A549 treated with ZK216348 at 1 μM for 4 hours (cell line): ENCODE results near the gene ATF6B. TPM values are rescaled to one million over a fixed set of nuclear protein-coding genes. Genes with fewer than 3 reads are reported as not detected.

Experiments used
- total RNA-seq: library from RNA; stranded (reverse); fragments of 200-300 nt; extraction: Qiagen RNA extraction; gene quantifications from 5 replicates; pipeline ENCODE4 v1.2.3, GENCODE V29; 2022; ENCODE audit warnings: low read depth

ATF6B gene
- total RNA-seq: 21.0 to 37.0 TPM (median 35.3 TPM) in 5 replicates

DNA sequence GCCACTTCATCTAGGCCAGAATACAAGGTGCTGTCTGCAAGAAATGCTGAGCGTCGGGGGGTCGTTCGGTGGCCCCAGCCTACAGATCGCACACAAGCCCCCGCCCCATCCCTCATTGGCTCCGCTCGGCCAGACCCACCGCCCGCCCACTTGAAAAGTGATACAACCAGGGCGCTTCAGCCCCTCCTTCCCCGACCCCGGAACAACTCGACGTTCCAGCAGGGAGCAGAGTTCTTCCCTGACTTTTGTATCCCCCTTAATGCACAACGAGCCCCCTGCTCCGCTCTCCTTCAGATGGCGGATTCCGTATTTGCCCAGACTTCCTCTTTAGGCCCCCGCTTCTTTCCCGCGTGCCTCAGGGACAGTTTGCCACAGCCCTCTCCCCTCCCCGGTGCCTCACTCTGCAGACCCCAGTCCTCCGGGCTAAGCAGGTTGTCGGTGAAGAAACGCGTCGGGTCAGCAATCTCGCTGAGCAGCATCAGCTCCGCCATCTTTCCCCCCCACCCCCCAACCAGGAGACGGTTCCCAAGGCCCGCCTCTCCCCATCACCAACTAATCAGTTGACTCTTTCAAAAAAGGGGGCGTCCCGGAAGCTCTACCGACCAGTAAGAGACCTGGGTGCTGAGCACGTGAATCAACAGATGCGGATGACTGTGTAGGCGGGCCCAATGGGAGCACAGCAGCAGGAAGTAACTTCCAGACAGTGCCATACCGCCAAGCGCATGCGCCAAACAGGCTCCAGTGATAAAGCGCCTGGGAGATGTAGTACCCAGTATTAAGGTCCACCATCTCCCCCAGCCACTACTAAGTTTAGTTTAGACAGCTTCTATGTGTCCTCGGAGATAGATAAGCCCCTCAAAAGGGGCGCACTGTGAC is at the start of gene ATF6B:
Gene ATF6B (minus strand): TSS at position 530 of the 876 bp plus-strand sequence. CDS start 39 bp downstream, at position 491.

DNA sequence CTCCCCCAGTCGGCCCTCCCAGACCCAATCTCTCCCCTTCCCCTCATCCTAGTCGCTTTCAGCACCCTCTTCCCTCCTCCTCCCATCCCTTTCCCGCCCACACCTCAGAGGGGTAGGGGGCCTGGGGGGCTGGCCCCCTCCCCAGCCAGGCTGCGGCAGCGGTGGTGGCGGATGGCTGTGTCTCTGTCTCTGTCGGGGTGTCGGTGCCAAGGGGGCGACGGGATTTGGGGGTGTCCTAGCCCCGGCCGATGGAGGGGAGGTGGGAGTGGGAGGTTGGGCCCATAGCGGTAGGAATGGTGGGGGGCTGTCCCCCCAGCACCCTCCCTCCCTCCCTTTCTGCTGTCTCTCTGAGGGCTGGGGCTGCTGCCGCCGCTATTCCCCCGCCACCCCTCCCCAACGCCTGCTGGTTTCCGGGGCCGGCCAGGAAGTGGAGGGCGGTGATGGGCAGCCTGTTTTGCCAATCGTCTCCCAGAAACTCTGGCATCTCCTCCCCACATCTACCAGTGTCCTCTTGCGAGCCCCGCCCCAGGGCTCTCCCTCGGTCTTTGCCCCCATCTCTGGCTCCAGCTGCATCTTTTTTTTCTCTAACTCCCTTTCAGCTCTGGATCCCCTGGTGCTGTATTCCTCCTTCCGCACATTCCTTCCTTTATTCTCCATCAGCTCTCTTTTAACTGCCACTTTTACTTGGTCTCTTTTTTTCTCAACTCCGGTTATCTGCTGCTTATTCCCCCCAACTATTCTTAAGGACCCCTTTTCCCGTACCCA is 47.8 kb upstream of the ATF6B start, which contains the start of gene AGPAT1:
Gene AGPAT1 (minus strand): TSS at position 374 of the 765 bp plus-strand sequence. CDS start 4,588 bp downstream, outside the sequence.

DNA sequence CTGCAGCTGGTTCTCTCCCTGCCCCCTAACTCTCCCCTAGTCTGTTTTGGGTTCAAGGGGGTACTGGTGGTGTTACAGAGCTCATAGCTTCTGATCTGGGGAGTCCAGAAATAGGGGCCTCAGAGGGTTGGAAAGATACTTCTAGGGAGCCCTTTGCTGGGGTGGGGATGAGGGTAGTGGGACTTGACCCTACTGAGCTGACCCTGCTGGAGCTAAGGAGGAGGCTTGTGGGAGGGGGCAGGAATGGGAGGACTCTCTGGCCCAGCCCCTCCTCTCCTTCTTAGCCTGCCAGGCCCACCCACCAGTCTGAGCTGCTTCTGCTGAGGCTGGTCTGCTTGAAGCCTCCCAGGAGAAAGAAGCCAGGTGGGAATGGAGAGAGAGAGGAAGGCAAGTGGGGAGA is 36.2 kb upstream of the ATF6B start, which contains the start of gene EGFL8:
Gene EGFL8 (plus strand): TSS at position 301 of the 400 bp plus-strand sequence. CDS start 1,571 bp downstream, outside the sequence.

DNA sequence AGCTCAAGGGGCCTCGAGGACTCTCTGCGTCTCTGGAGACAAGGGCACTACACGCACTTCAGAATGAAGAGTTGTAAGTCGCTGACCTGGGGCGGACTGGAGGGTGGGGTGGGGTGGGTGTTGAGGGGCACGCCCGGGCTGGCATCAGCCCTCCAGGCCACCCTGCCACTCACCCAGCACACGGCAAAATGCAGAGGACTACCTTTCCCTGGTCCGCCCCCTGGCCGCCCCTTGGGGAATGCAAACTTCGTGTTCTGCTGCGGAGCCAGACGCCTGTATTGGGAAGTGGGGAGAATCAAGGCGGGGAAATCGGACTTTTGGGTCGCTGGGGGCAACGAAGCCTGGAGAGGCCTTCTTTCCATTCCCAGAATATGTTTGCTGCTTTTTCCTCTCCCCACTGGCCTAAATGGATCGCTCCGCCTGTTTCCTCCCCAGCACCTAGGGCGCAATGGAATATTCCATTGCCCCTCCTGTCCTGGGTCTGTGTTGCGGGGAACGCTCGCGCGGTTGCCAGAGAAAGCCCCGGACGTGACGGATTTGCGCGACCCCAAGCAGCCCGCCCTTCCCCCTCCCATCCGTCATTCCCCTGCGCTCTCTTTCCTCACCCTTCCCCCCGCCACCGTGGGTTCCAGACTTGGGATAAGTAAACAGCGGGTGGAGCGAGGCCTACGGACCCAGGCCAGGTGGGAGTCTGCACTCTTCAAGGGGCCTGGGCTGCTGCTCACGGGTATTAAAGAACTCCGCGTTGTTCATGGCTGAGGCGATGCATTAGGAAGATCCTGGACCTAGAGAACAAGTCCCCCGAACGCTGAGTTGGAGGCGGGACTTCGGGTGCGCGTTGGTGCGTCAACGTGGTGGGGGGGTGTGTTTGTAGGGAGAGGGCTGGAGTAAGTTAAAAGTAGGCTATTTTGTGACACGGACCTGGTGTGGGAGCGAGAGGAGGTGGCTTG is 25.8 kb upstream of the ATF6B start, which contains the start of gene PPT2:
Gene PPT2 (plus strand): TSS at position 578 of the 950 bp plus-strand sequence. CDS start 454 bp downstream, outside the sequence.

DNA sequence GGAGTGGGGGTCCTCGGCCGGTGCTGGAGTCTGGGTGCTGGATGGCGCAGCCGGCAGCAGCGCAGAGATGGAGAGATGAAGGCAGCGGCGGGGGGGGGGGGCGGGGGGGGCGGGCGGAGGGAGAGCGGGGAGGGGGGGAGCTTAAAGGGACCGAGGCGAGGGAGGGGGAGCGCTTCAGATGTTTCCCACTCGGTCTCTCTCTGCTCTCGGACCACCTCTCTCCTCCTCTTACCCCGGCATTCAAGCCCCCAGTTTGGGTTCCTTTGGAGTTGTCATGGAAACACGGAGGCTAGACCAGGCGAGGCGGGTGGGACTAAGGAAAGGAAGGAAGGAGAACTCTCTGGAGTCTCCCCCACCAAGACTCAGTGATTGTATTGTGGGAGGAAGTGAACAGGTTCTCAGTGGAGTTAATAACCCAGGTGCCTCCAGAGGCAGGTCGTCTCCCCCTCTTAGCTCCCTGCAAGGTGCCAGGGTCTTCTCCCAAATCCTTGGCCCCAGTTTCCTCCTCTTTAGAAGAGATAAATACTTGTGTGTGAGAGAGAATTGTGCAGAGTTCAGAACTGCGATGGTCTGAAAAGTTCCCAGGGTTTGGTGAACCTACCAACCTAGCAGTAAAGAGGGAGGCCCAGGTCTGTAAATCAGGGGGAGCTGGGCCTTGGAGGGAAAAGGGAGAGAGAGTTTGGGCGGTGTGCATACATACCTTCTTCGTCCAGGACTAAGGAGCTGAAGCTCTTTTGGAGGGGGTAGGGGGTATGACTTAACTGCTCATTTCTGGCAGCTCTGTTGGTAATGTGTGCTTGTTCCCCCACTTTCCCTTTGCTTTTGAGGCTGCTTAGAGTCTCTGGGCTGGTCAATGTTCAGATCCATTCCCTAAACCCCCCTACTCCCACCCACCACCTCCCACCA is 24.1 kb upstream of the ATF6B start, which contains the start of gene PRRT1:
Gene PRRT1 (minus strand): TSS at position 77 of the 906 bp plus-strand sequence. CDS start 112 bp downstream, outside the sequence.

DNA sequence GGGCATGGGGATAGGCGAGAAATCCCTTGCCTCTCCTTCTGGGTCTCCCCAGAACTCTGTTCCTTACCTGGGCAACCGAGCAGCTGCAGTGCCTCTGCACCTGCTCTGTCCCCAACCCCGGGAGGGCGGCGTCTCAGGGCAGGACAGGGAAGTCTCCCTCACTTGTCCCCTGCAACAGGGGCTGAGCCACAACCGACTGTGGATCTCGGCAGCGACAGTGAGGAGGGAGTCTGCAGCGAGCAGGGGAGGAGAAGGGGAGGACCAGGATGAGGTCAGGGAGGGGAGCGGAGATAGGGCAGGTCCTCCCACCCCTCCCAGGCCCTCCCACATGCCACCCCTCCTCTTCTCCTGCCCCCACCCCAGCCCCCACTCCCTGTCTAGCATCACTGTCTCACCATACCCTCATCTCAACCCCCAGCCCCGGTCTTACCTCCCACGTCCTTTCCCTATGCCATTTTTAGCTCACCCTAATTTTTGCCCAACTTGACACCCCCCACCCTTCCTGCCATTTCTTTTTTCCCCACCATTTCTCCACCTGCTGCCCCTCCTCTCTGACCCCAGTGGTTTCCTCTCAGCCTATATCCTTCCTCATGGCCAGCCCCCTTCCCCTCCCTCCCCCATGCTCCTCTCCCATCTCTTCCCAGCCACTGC is 18.8 kb downstream of the ATF6B start, which contains the start of gene TNXB:
Gene TNXB (minus strand): TSS at position 225 of the 651 bp plus-strand sequence. CDS start 11,140 bp downstream, outside the sequence.

Other genes starting within 250 kb of the ATF6B start
- 0.18 to 0.50 TPM (median 0.29 TPM) in 3 of 5 replicates, not detected in the others for gene SLC44A4, start 249.2 kb downstream of the ATF6B start, total RNA-seq
- gene EHMT2, start 230.5 kb downstream of the ATF6B start, total RNA-seq: 17.2 to 32.6 TPM (median 30.9 TPM) in 5 replicates
- gene ZBTB12, start 226.2 kb downstream of the ATF6B start, total RNA-seq: 2.0 to 5.0 TPM (median 4.5 TPM) in 5 replicates
- gene C2, start 200.5 kb downstream of the ATF6B start, total RNA-seq: 0.33 to 0.47 TPM in 2 of 5 replicates, not detected in the others
- gene CFB, start 182.2 kb downstream of the ATF6B start, total RNA-seq: 1.6 to 3.2 TPM (median 2.0 TPM) in 5 replicates
- 75.5 to 91.9 TPM (median 81.9 TPM) in 5 replicates for gene NELFE, start 169.3 kb downstream of the ATF6B start, total RNA-seq
- 15.8 to 30.9 TPM (median 25.7 TPM) in 5 replicates for gene SKIC2, start 169.1 kb downstream of the ATF6B start, total RNA-seq
- 10.6 to 14.3 TPM (median 12.1 TPM) in 5 replicates for gene DXO, start 156.1 kb downstream of the ATF6B start, total RNA-seq
- gene C4A, start 146.2 kb downstream of the ATF6B start, total RNA-seq: 0.94 to 1.5 TPM (median 1.5 TPM) in 5 replicates
- gene C4B, start 113.5 kb downstream of the ATF6B start, total RNA-seq: 0.69 to 1.5 TPM (median 1.3 TPM) in 5 replicates
- not detected in 5 replicates for gene CYP21A2, start 89.8 kb downstream of the ATF6B start, total RNA-seq
- 0.14 to 0.86 TPM (median 0.57 TPM) in 5 replicates for gene TNXB, start 18.9 kb downstream of the ATF6B start, total RNA-seq
- gene FKBPL, start 2.0 kb upstream of the ATF6B start, total RNA-seq: 6.0 to 8.2 TPM (median 6.7 TPM) in 5 replicates
- 0.47 to 0.95 TPM (median 0.68 TPM) in 5 replicates for gene PRRT1, start 23.7 kb upstream of the ATF6B start, total RNA-seq
- gene PPT2, start 25.9 kb upstream of the ATF6B start, total RNA-seq: 6.1 to 9.5 TPM (median 8.4 TPM) in 5 replicates
- 1.3 to 1.9 TPM (median 1.7 TPM) in 5 replicates for gene EGFL8, start 36.3 kb upstream of the ATF6B start, total RNA-seq
- gene AGPAT1, start 47.8 kb upstream of the ATF6B start, total RNA-seq: 29.1 to 41.4 TPM (median 40.8 TPM) in 5 replicates
- 32.5 to 48.7 TPM (median 45.6 TPM) in 5 replicates for gene RNF5, start 50.2 kb upstream of the ATF6B start, total RNA-seq
- 1.5 to 3.1 TPM (median 2.6 TPM) in 5 replicates for gene AGER, start 56.0 kb upstream of the ATF6B start, total RNA-seq
- gene PBX2, start 62.0 kb upstream of the ATF6B start, total RNA-seq: 13.2 to 19.5 TPM (median 17.7 TPM) in 5 replicates
- gene GPSM3, start 64.4 kb upstream of the ATF6B start, total RNA-seq: 0.16 to 0.88 TPM (median 0.40 TPM) in 5 replicates
- 0.42 to 0.88 TPM (median 0.63 TPM) in 5 replicates for gene NOTCH4, start 95.8 kb upstream of the ATF6B start, total RNA-seq
- gene TSBP1, start 243.7 kb upstream of the ATF6B start, total RNA-seq: not detected in 5 replicates